HL-60 (cell line): ENCODE measurements around the gene HTRA1.
A peak's percentile ranks its signal among the peaks of the same experiment; 100 is the strongest.

Source experiments
- DNase-seq, 2 experiments: peaks; one replicate each; pipeline ENCODE4 v3.0.0-alpha.2; 2010 to 2020; ENCODE audit warnings: low read depth in 1 of 2, low spot score in 1 of 2
- H3K27ac ChIP-seq: fragments of 250-450 bp; sonication (Bioruptor Pico); replicated peaks from 2 replicates; pipeline ENCODE4 v1.5.1; 2020; ENCODE audit warnings: mild to moderate bottlenecking, moderate library complexity
- H3K27me3 ChIP-seq: fragments of 250-450 bp; sonication (Bioruptor Pico); 2 replicates; pipeline ENCODE4 v1.5.1; 2021; ENCODE audit warnings: mild to moderate bottlenecking, moderate library complexity; ENCODE audit not compliant: insufficient read depth, poor library complexity, severe bottlenecking
- H3K4me3 ChIP-seq: replicated peaks from 2 replicates; pipeline ENCODE4 v1.5.1; 2011; ENCODE audit warnings: mild to moderate bottlenecking, control low read depth, low read length; ENCODE audit not compliant: insufficient read depth
- CTCF ChIP-seq: IDR thresholded peaks from one replicate; pipeline ENCODE4 v1.5.1; 2011; ENCODE audit warnings: low read length, control low read depth, inconsistent platforms; ENCODE audit not compliant: insufficient read depth
- GABPA ChIP-seq: IDR thresholded peaks from 2 replicates; pipeline ENCODE4 v1.6.1; 2012; ENCODE audit warnings: low read depth
- POLR2AphosphoS5 ChIP-seq: IDR thresholded peaks from 2 replicates; pipeline ENCODE4 v1.6.1; 2012; ENCODE audit warnings: low read depth
- SPI1 ChIP-seq: IDR thresholded peaks from 2 replicates; pipeline ENCODE4 v1.6.1; 2012; ENCODE audit warnings: low read depth, mild to moderate bottlenecking, borderline replicate concordance
- TF ChIP-seq, protein P1 (sequence below): IDR thresholded peaks from 2 replicates; pipeline ENCODE4 v1.6.1; 2012; ENCODE audit warnings: low read depth; ENCODE audit not compliant: insufficient replicate concordance

HTRA1 gene

GRCh38 chr10:122543676-122544445 is 82.5 kb downstream of the HTRA1 start:
- DNase-seq = no peak
- Histone ChIP-seq H3K4me3 (no peak overlapping the region), H3K27me3 (no peaks in the 10 kb centered on the region), H3K27ac (no peak overlapping the region)
- TF ChIP-seq POLR2AphosphoS5 (no peak), GABPA (no peak)

- DNase-seq = peak in 1 of 2 experiments; percentile 30
- TF ChIP-seq POLR2AphosphoS5 = no peak
- TF ChIP-seq CTCF = no peak
- TF ChIP-seq, protein P1, sequence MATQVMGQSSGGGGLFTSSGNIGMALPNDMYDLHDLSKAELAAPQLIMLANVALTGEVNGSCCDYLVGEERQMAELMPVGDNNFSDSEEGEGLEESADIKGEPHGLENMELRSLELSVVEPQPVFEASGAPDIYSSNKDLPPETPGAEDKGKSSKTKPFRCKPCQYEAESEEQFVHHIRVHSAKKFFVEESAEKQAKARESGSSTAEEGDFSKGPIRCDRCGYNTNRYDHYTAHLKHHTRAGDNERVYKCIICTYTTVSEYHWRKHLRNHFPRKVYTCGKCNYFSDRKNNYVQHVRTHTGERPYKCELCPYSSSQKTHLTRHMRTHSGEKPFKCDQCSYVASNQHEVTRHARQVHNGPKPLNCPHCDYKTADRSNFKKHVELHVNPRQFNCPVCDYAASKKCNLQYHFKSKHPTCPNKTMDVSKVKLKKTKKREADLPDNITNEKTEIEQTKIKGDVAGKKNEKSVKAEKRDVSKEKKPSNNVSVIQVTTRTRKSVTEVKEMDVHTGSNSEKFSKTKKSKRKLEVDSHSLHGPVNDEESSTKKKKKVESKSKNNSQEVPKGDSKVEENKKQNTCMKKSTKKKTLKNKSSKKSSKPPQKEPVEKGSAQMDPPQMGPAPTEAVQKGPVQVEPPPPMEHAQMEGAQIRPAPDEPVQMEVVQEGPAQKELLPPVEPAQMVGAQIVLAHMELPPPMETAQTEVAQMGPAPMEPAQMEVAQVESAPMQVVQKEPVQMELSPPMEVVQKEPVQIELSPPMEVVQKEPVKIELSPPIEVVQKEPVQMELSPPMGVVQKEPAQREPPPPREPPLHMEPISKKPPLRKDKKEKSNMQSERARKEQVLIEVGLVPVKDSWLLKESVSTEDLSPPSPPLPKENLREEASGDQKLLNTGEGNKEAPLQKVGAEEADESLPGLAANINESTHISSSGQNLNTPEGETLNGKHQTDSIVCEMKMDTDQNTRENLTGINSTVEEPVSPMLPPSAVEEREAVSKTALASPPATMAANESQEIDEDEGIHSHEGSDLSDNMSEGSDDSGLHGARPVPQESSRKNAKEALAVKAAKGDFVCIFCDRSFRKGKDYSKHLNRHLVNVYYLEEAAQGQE = no peak
- Histone ChIP-seq H3K27me3 (no peaks in the 10 kb centered on the region), H3K4me3 (no peak overlapping the region), H3K27ac (no peak overlapping the region; the same call in 1 of the 2 replicates)
Observed at GRCh38 chr10:122544493-122544892, 83.1 kb downstream of the HTRA1 start.

DNA sequence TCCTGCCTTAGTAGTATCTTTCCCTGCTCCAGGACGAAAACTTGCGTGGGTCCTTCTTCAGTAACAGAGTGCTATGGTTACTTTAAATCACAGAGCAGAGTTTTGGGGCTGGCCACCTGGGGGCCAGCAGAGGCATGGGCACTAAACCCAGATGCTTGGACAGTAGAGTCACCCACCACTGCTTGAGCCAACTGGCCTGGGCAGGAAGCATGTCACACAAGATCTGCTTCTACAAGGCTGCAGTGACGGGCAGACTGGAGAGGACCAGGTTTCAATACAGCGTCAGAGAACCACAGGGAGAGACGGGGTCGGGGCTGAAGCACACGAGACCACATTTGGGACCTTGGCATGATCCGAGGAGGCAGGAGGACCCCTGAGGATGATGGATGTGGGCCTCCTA is 84.9 kb downstream of the HTRA1 start:
- Histone ChIP-seq H3K27me3 (no peaks in the 10 kb centered on the region), H3K4me3 (no peak overlapping the region), H3K27ac (no peak overlapping the region)
- TF ChIP-seq SPI1 (no peak), CTCF (no peak), POLR2AphosphoS5 (no peak), GABPA (no peak)
- TF ChIP-seq, protein P1 = no peak
- DNase-seq = no peak

DNA sequence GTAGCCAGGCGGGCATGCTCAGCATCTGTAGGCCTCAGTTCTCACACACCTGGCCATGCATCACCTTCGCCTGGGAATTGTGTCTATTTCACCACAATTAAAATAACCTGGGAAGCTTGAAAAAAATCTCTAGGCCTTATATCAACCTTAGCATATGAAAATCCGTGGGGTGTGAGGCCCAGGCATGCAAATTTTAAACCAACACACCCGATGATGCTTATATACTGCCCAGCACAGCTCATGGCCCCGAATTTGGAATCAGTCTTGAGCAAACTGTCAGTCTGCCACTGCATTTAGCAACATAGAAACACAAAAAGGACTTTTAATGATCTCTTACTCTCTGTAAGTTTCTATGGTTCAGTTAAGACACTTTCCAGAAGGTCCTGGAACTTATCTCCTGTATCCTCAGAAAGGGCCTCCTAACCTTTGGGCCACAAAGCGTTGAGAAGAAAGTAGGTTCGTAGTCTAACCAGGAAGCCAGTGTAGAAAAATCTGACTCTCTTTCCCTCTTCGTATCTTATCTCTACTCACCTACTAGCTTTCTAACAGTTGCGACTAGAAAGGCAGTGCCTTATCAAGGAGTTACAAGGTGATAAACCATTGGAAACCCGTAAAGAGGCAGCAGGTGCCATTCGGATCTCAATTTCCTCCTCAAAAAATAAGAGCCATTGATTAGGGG is 87.2 kb downstream of the HTRA1 start:
- Histone ChIP-seq H3K4me3 (no peak overlapping the region), H3K27ac (no peak overlapping the region), H3K27me3 (no peaks in the 10 kb centered on the region)
- no peak for DNase-seq
- TF ChIP-seq POLR2AphosphoS5 (no peak), GABPA (no peak), SPI1 (no peak), CTCF (no peak)
- TF ChIP-seq, protein P1 = no peak
